HepG2 (cell line): ENCODE data around the gene LSM12. TPM values are rescaled to one million over a fixed set of nuclear protein-coding genes. Genes with fewer than 3 reads are reported as not detected.

Source experiments
- NFATC3 ChIP-seq: sonication (generic); formaldehyde crosslinking; IDR thresholded peaks from 2 replicates; pipeline ENCODE4 v1.5.1; 2020; ENCODE audit warnings: mild to moderate bottlenecking, missing genetic modification reagents
- SNAPC4 ChIP-seq: sonication (generic); formaldehyde crosslinking; IDR thresholded peaks from 2 replicates; pipeline ENCODE4 v1.4.0; 2020; ENCODE audit warnings: mild to moderate bottlenecking, missing genetic modification reagents
- ZBTB33 ChIP-seq: sonication (generic); formaldehyde crosslinking; IDR thresholded peaks from 2 replicates; pipeline ENCODE4 v1.4.0; 2020; ENCODE audit warnings: missing genetic modification reagents
- ZC3H4 ChIP-seq: sonication (generic); formaldehyde crosslinking; IDR thresholded peaks from 2 replicates; pipeline ENCODE4 v1.4.0; 2020; ENCODE audit warnings: missing genetic modification reagents, borderline replicate concordance
- ZNF772 ChIP-seq: sonication (generic); formaldehyde crosslinking; IDR thresholded peaks from 2 replicates; pipeline ENCODE4 v1.5.0; 2020; ENCODE audit warnings: mild to moderate bottlenecking, missing genetic modification reagents
- polyA plus RNA-seq, 8 experiments: library from polyadenylated mRNA; depleted of rRNA in 3 of 8; stranded (reverse) in 7 of 8; unstranded in 1 of 8; fragments of >200 nt; fragmentation: Illumina TruSeq in 4 of 8; extraction: Trizol in 4 of 8; gene quantifications; 2 replicates each; pipeline versions ENCODE4 v1.2.1 to v1.2.3, GENCODE V29; 2011 to 2016; ENCODE audit warnings: low read depth in 4 of 8, missing spikeins in 1 of 8, mixed read lengths in 1 of 8; ENCODE audit not compliant: insufficient read depth in 1 of 8
- total RNA-seq, 5 experiments: library from RNA; depleted of rRNA; stranded (reverse); fragments of >200 nt; fragmentation: Illumina TruSeq; extraction: Trizol; gene quantifications; 2 replicates each; pipeline ENCODE4 v1.2.3, GENCODE V29; 2016; ENCODE audit warnings: low read depth in 1 of 5

LSM12 gene
- total and polyA plus RNA-seq, 2 of the 13 experiments (the other 11 are each of a cell fraction or from before 2014, with no cell fraction given): 52.8 to 55.7 TPM

- TF ChIP-seq SNAPC4: peak; percentile 70; the same call in 1 of the 2 replicates
- TF ChIP-seq ZBTB33 (CRISPR knock-in tag): 0 out of 2 replicates have a peak, but pooled peaks have one; percentile 28
- TF ChIP-seq ZC3H4 (CRISPR knock-in tag): peak; percentile 60
- 0 out of 2 replicates have a peak, but pooled peaks have one; percentile 2 for TF ChIP-seq NFATC3 (CRISPR knock-in tag)
- no peak for TF ChIP-seq ZNF772 (CRISPR knock-in tag)
These were observed 3.5 kb upstream of the LSM12 start (continued) for GRCh38 chr17:44069974-44070454.
